GM13976 (cell line): ENCODE measurements around the gene OOSP4A.
"Not testable (repeated sequence)": the region's sequence is repeated elsewhere in the genome, so short reads cannot be mapped to it uniquely, and the experiment has no call there.

ENCODE experiments used
- DNase-seq: peaks from one replicate; pipeline ENCODE4 v3.0.0; 2012; ENCODE audit warnings: low spot score
- CTCF ChIP-seq: IDR thresholded peaks from 2 replicates; pipeline ENCODE4 v1.5.1; 2012; ENCODE audit warnings: borderline replicate concordance, mild to moderate bottlenecking; ENCODE audit not compliant: insufficient read depth; ENCODE audit errors: extremely low read depth, missing control alignments, control extremely low read depth
- in situ Hi-C: fragments of 300-500 bp; cut with MboI; formaldehyde crosslinking; loops from one replicate; pipeline ENCODE4 v1.12.0; 2022; ENCODE audit warnings: low sequenced_read_pairs, mixed read lengths, inconsistent platforms; ENCODE audit not compliant: unreplicated experiment

The OOSP4A gene

GRCh38 chr11:59967677-59968394 is 4.0 kb downstream of the OOSP4A start:
- TF ChIP-seq CTCF = no peak
- DNase-seq = no peak
- in situ Hi-C loops = no loop called here

GRCh38 chr11:59968395-59968783 is 4.6 kb downstream of the OOSP4A start:
- DNase-seq = no peak
- in situ Hi-C loops = no loop called here
- TF ChIP-seq CTCF = no peak

GRCh38 chr11:59973097-59973496 is 9.3 kb downstream of the OOSP4A start:
- in situ Hi-C loops = no loop called here
- DNase-seq = no peak
- no peak for TF ChIP-seq CTCF

GRCh38 chr11:59981106-59981770 is 17.4 kb downstream of the OOSP4A start:
- in situ Hi-C loops = no loop called here
- no peak for DNase-seq
- no peak for TF ChIP-seq CTCF

- in situ Hi-C loops, DNase-seq: not testable (repeated sequence)
Observed at GRCh38 chr11:59982037-59982436, 18.2 kb downstream of the OOSP4A start.

- DNase-seq = no peak
- in situ Hi-C loops = no loop called here
- no peak for TF ChIP-seq CTCF
Observed at GRCh38 chr11:59983212-59983611, 19.4 kb downstream of the OOSP4A start.

- no peak for DNase-seq
- in situ Hi-C loops = no loop called here
- TF ChIP-seq CTCF = no peak
Observed at GRCh38 chr11:59984368-59984767, 20.5 kb downstream of the OOSP4A start.
